OCI-LY1 (cell line): ENCODE results near the gene ZBTB24.

Source experiments
- H2AFZ ChIP-seq: fragments of 200-600 bp; sonication (generic), shearing (Covaris generic); 2 replicates; pipeline ENCODE4 v1.6.0; 2014; ENCODE audit warnings: antibody characterized with exemption, mild to moderate bottlenecking, low read length
- H3F3A ChIP-seq: fragments of 200-600 bp; sonication (generic), shearing (Covaris generic); 2 replicates; pipeline ENCODE4 v1.6.0; 2014; ENCODE audit warnings: mild to moderate bottlenecking, antibody characterized with exemption, low read length, moderate library complexity; ENCODE audit not compliant: insufficient read depth
- H3K27ac ChIP-seq: fragments of 200-600 bp; sonication (generic); 2 replicates; pipeline ENCODE4 v1.5.1; 2014; ENCODE audit warnings: low read length, mixed run types, mild to moderate bottlenecking, low read depth; ENCODE audit not compliant: poor library complexity, severe bottlenecking
- H3K27me3 ChIP-seq: fragments of 200-600 bp; sonication (generic); 2 replicates; pipeline ENCODE4 v1.6.0; 2014; ENCODE audit warnings: antibody characterized with exemption, mild to moderate bottlenecking, low read length, moderate library complexity; ENCODE audit not compliant: insufficient read depth
- H3K36me3 ChIP-seq: fragments of 200-600 bp; sonication (generic); 2 replicates; pipeline ENCODE4 v1.6.1; 2014; ENCODE audit warnings: mild to moderate bottlenecking, antibody characterized with exemption, low read length, moderate library complexity, mixed read lengths; ENCODE audit not compliant: insufficient read depth
- H3K4me1 ChIP-seq: fragments of 200-600 bp; sonication (generic); 2 replicates; pipeline ENCODE4 v1.5.1; 2014; ENCODE audit warnings: mild to moderate bottlenecking, low read length, moderate library complexity; ENCODE audit not compliant: insufficient read depth, severe bottlenecking
- H3K4me2 ChIP-seq: fragments of 200-600 bp; sonication (generic), shearing (Covaris generic); 2 replicates; pipeline ENCODE4 v1.6.1; 2014; ENCODE audit warnings: low read length
- H3K4me3 ChIP-seq: fragments of 200-600 bp; sonication (generic); 2 replicates; pipeline ENCODE4 v1.5.1; 2014; ENCODE audit warnings: low read length, low read depth, mild to moderate bottlenecking, mixed read lengths; ENCODE audit not compliant: poor library complexity, severe bottlenecking
- H3K79me2 ChIP-seq: fragments of 200-600 bp; shearing (Covaris generic); 2 replicates; pipeline ENCODE4 v1.6.1; 2016; ENCODE audit warnings: mixed run types, low read length, mixed read lengths; ENCODE audit not compliant: insufficient read depth
- H3K9ac ChIP-seq: fragments of 200-600 bp; sonication (generic), shearing (Covaris generic); 2 replicates; pipeline ENCODE4 v1.6.1; 2014; ENCODE audit warnings: mild to moderate bottlenecking, low read length, mixed read lengths
- H3K9me2 ChIP-seq: fragments of 200-600 bp; sonication (generic), shearing (Covaris generic); 2 replicates; pipeline ENCODE4 v1.6.1; 2014; ENCODE audit warnings: low read depth, mild to moderate bottlenecking, low read length, mixed read lengths
- H3K9me3 ChIP-seq: fragments of 200-600 bp; shearing (Covaris generic); 2 replicates; pipeline ENCODE4 v1.6.1; 2014; ENCODE audit warnings: low read length, mixed read lengths
- H4K20me1 ChIP-seq: fragments of 200-600 bp; sonication (generic), shearing (Covaris generic); 2 replicates; pipeline ENCODE4 v1.6.0; 2016; ENCODE audit warnings: mild to moderate bottlenecking, low read length; ENCODE audit not compliant: insufficient read depth
- CTCF ChIP-seq: fragments of 200-600 bp; sonication (generic), shearing (Covaris generic); IDR thresholded peaks from 2 replicates; pipeline ENCODE4 v1.5.1; 2017; ENCODE audit warnings: mild to moderate bottlenecking, antibody characterized with exemption, low read length, moderate library complexity, mixed read lengths
- EZH2 ChIP-seq: fragments of 200-600 bp; sonication (generic), shearing (Covaris generic); IDR thresholded peaks from 2 replicates; pipeline ENCODE4 v1.8.0; 2017; ENCODE audit warnings: borderline replicate concordance, mixed run types, mild to moderate bottlenecking, antibody characterized with exemption, low read length, moderate library complexity, mixed read lengths

ZBTB24 gene

DNA sequence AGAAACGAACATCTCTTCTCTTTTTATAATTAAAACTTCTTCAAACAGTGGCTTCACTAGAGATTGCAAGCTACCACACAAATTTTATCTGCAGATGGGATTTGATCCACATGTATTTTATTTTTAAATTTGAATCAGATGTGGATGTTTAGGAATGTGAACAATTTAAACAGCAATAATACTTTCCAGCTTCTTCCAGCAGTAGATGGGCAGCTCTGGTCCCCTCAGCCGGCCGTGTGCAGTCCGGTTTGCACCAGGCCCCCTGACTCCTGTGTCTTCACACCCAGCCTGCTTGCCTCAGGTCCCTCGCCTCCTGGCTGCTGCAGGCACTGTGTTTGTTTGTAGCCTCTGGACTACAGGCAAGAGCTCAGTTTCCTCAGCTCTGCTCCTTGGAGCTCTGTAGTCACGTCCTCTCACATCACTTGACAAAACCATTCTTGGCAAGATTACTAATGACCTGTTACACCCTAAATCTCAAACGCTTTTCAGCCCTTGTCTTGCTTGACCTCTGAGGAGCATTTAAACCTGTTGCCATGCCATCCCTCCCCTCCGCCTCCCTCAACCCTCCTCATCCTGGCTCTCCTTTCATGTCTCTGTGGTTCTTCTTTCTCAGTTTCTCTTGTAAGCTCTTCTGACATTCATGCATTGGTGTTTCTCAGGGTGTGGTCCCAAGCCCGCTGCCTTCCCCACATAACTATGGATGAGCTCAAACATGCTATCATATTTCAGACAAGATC, 13.2 kb upstream of the ZBTB24 start:
- H4K20me1 ChIP-seq, result no peaks in the 10 kb centered on the region
- H3K79me2 ChIP-seq, result no peaks in the 10 kb centered on the region
- H2AFZ ChIP-seq, result no peak overlapping the region
- H3K27ac ChIP-seq, result no peak overlapping the region
- no peaks in the 10 kb centered on the region for H3K36me3 ChIP-seq
- no peaks in the 10 kb centered on the region for H3K27me3 ChIP-seq
- no peak overlapping the region for H3K4me3 ChIP-seq
- TF ChIP-seq CTCF (no peak), EZH2 (no peak)
- no peaks in the 10 kb centered on the region for H3K9me2 ChIP-seq
- no peaks in the 10 kb centered on the region for H3K9me3 ChIP-seq
- no peaks in the 10 kb centered on the region for H3F3A ChIP-seq
- H3K4me1 ChIP-seq, result no peaks in the 10 kb centered on the region
- H3K4me2 ChIP-seq, result no peak overlapping the region
- no peak overlapping the region for H3K9ac ChIP-seq

DNA sequence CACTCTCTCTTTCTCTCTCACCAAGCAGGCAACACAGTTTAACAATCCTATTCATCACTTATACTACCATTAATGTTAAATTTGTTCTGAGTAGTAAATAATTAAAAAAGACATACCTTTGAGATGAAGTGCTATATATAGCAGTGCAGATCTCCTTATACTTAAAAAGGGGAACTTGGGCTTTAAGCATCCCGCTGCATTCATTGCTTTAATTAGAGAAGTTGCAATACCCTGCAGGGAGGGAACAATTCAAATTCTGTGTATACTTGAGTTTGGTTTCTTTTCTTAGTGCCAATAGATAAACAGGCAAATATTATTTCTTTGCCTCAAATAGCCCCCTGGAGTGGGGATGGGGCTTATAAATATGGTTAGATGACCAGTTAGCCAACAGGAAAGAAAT, 10.8 kb upstream of the ZBTB24 start:
- Histone ChIP-seq H3K27ac (no peak overlapping the region), H3K4me3 (no peak overlapping the region), H2AFZ (no peak overlapping the region), H3K9me3 (no peaks in the 10 kb centered on the region), H3K27me3 (no peaks in the 10 kb centered on the region), H3F3A (no peaks in the 10 kb centered on the region), H3K9ac (no peak overlapping the region), H3K36me3 (no peaks in the 10 kb centered on the region), H3K9me2 (no peaks in the 10 kb centered on the region), H3K4me2 (no peak overlapping the region), H3K79me2 (no peaks in the 10 kb centered on the region), H4K20me1 (no peaks in the 10 kb centered on the region), H3K4me1 (no peaks in the 10 kb centered on the region)
- TF ChIP-seq EZH2 (no peak), CTCF (no peak)

DNA sequence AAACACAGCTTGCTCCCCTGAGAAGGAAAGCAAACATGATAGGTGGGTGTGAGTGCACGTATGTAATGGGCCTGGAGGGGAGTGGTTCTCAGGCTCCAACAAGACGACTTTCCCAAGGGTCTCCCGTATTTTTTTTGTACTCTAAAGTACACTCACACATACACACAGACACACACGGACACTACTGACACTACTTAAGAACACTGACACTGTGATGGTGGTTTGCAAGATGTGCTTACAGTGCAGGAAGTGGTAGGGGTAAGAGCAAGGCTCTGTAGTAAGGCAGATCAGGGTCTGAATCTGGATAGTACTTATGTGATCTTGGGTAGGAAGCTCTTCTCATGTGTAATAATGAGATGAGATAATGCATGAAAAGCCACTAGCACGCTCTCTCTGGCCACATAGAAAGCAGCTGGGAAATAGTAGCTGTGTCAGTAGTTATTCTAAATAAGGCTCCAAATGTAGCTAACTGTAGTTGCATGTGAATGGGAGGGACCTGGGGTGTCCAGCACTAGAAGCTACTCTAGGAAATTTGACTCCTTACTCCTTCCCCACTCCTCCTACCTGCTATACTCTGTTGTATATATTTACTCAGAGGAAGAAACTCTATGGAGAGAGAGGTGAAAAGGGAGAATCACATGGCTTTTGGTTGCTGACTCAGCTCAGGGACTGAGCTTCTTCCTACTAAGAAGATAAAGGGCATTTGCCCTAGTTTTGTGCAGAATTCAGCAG, 8.4 kb upstream of the ZBTB24 start:
- Histone ChIP-seq H3K27ac (no peak overlapping the region), H2AFZ (no peak overlapping the region), H3K4me1 (no peaks in the 10 kb centered on the region), H3F3A (no peaks in the 10 kb centered on the region), H3K4me2 (no peak overlapping the region), H3K27me3 (0 out of 2 replicates have a peak, but pooled peaks cover 5% of the 10 kb centered on the region), H4K20me1 (no peaks in the 10 kb centered on the region), H3K79me2 (no peaks in the 10 kb centered on the region), H3K9me2 (no peaks in the 10 kb centered on the region), H3K4me3 (no peak overlapping the region), H3K36me3 (no peaks in the 10 kb centered on the region), H3K9me3 (no peaks in the 10 kb centered on the region), H3K9ac (no peak overlapping the region)
- no peak for TF ChIP-seq EZH2
